Measurements from ENCODE around the gene MSANTD1. TPM values are rescaled to one million over a fixed set of nuclear protein-coding genes. Genes with fewer than 3 reads are reported as not detected.

The MSANTD1 gene
- total RNA-seq, 1 experiment from 2014 or later, result 0.77 TPM

GRCh38 chr4:3290476-3290875 lies 41.5 kb downstream of the MSANTD1 start:
- Histone ChIP-seq H3K4me1 (ENCODE audit: insufficient read depth, low read length) (peaks cover 14% of the 10 kb centered on the region; the same call in 1 of the 2 replicates), H3K27me3 (ENCODE audit: low read length) (no peaks in the 10 kb centered on the region), H4K20me1 (ENCODE audit: low read length) (no peaks in the 10 kb centered on the region), H3K9me3 (ENCODE audit: low read length) (no peaks in the 10 kb centered on the region), H3K4me3 (ENCODE audit: low read length) (no peak overlapping the region), H2AFZ (ENCODE audit: low read length) (no peak overlapping the region), H3K36me3 (ENCODE audit: low read depth, low read length) (no peaks in the 10 kb centered on the region), H3K4me2 (ENCODE audit: low read length) (no peak overlapping the region), H3K9ac (ENCODE audit: low read length) (no peak overlapping the region), H3K79me2 (ENCODE audit: low read length) (peaks cover 14% of the 10 kb centered on the region), H3K27ac (ENCODE audit: low read length) (no peak overlapping the region), H3K9me2 (replicated peaks; ENCODE audit: low read length) (no peaks in the 10 kb centered on the region), H3F3A (ENCODE audit: low read length, unreplicated experiment) (no peaks in the 10 kb centered on the region)
- TF ChIP-seq CTCF (conservative IDR thresholded peaks at IDR 0.05; ENCODE audit: low read depth, low read length) (no peak), EZH2 (IDR thresholded peaks at IDR 0.05; ENCODE audit: low read length, unreplicated experiment) (no peak), EZH2phosphoT487 (IDR thresholded peaks at IDR 0.05; ENCODE audit: borderline replicate concordance, low read length) (no peak)
- ChIA-PET CTCF (interaction anchor here (0.7 kb wide), 1 partner anchor 44 kb away, joined by 4 read pairs; no protein-coding TSS in a partner anchor), POLR2A (ENCODE audit: unreplicated experiment) (no interaction called here)
- BruUV-seq (replicated peaks), result no TSS peak
- ATAC-seq, result no peak
- DNase-seq, result no peak
- intact Hi-C loops (cut with micrococcal nuclease), result no loop called here

- BruUV-seq (replicated peaks), result no TSS peak
- H3K36me3 ChIP-seq (ENCODE audit: low read depth, low read length), result no peaks in the 10 kb centered on the region
- ATAC-seq (no peak), DNase-seq (no peak)
- H3F3A ChIP-seq (ENCODE audit: low read length, unreplicated experiment), result no peaks in the 10 kb centered on the region
- intact Hi-C loops (cut with micrococcal nuclease), result no loop called here
- no peak overlapping the region for H3K9ac ChIP-seq (ENCODE audit: low read length)
- no peak overlapping the region for H2AFZ ChIP-seq (ENCODE audit: low read length)
- ChIA-PET POLR2A (ENCODE audit: unreplicated experiment) (no interaction called here), CTCF (interaction anchor here (0.7 kb wide), 1 partner anchor 44 kb away, joined by 4 read pairs; no protein-coding TSS in a partner anchor)
- peak overlapping the region; percentile 91; the same call in 1 of the 2 replicates for H3K4me2 ChIP-seq (ENCODE audit: low read length)
- H3K9me3 ChIP-seq (ENCODE audit: low read length), result no peaks in the 10 kb centered on the region
- TF ChIP-seq EZH2phosphoT487 (IDR thresholded peaks at IDR 0.05; ENCODE audit: borderline replicate concordance, low read length) (no peak), EZH2 (IDR thresholded peaks at IDR 0.05; ENCODE audit: low read length, unreplicated experiment) (no peak), CTCF (conservative IDR thresholded peaks at IDR 0.05; ENCODE audit: low read depth, low read length) (no peak)
- H3K27me3 ChIP-seq (ENCODE audit: low read length), result no peaks in the 10 kb centered on the region
- H3K4me1 ChIP-seq (ENCODE audit: insufficient read depth, low read length), result peaks cover 13% of the 10 kb centered on the region; the same call in 1 of the 2 replicates
- no peak overlapping the region for H3K4me3 ChIP-seq (ENCODE audit: low read length)
- peaks cover 14% of the 10 kb centered on the region for H3K79me2 ChIP-seq (ENCODE audit: low read length)
- no peak overlapping the region for H3K27ac ChIP-seq (ENCODE audit: low read length)
- no peaks in the 10 kb centered on the region for H3K9me2 ChIP-seq (replicated peaks; ENCODE audit: low read length)
- H4K20me1 ChIP-seq (ENCODE audit: low read length), result no peaks in the 10 kb centered on the region
Observed at GRCh38 chr4:3290889-3291321, 41.9 kb downstream of the MSANTD1 start.

DNA sequence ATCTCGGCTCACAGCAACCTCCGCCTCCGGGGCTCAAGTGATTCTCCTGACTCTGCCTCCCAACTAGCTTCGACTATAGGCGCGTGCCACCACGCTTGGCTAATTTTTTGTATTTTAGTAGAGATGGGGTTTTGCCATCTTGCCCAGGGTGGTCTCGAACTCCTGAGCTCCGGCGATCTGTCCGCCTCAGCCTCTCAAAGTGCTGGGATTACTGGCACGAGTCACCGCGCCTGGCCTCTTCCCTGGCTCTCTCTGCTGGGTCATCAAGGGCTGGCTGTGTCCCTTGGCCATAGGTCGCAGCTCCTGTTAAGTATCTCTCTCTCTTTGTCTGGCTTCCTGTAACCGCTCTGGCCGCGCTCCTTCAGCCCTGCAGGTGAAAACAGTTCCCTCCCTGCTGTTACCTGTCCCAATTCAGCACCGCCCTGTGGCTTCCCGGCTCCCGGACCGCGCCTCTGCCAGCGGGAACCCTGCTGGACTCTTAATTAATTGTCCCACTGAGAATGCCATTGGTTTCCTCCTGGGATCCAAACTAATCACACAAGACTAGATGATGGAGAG lies 42.5 kb downstream of the MSANTD1 start:
- Histone ChIP-seq H3K9me3 (ENCODE audit: low read length) (no peaks in the 10 kb centered on the region), H3F3A (ENCODE audit: low read length, unreplicated experiment) (no peaks in the 10 kb centered on the region), H3K27me3 (ENCODE audit: low read length) (no peaks in the 10 kb centered on the region), H3K4me2 (ENCODE audit: low read length) (peak overlapping the region; percentile 91), H3K27ac (ENCODE audit: low read length) (peak overlapping the region; percentile 19), H2AFZ (ENCODE audit: low read length) (peak overlapping the region; percentile 79), H4K20me1 (ENCODE audit: low read length) (no peaks in the 10 kb centered on the region), H3K36me3 (ENCODE audit: low read depth, low read length) (no peaks in the 10 kb centered on the region), H3K9ac (ENCODE audit: low read length) (peak overlapping the region; percentile 74), H3K9me2 (replicated peaks; ENCODE audit: low read length) (no peaks in the 10 kb centered on the region), H3K4me3 (ENCODE audit: low read length) (peak overlapping the region; percentile 84), H3K4me1 (ENCODE audit: insufficient read depth, low read length) (peaks cover 7% of the 10 kb centered on the region; the same call in 1 of the 2 replicates), H3K79me2 (ENCODE audit: low read length) (peaks cover 14% of the 10 kb centered on the region)
- POLR2A ChIA-PET (ENCODE audit: unreplicated experiment), result no interaction called here
- TSS peak; percentile 60 for BruUV-seq (replicated peaks)
- DNase-seq (peak; percentile 50), ATAC-seq (peak; percentile 17; the same call in 1 of the 2 replicates)
- intact Hi-C loops (cut with micrococcal nuclease), result no loop called here
- no peak for TF ChIP-seq EZH2 (IDR thresholded peaks at IDR 0.05; ENCODE audit: low read length, unreplicated experiment)
- no peak for TF ChIP-seq EZH2phosphoT487 (IDR thresholded peaks at IDR 0.05; ENCODE audit: borderline replicate concordance, low read length)
- TF ChIP-seq CTCF (conservative IDR thresholded peaks at IDR 0.05; ENCODE audit: low read depth, low read length), result no peak
- CTCF ChIA-PET, result no interaction called here

Measured in PC-3 (cell line).